A172 (cell line): ENCODE results near the gene ARHGAP28. TPM values are rescaled to one million over a fixed set of nuclear protein-coding genes. Genes with fewer than 3 reads are reported as not detected.
"Not testable (repeated sequence)": the region's sequence is repeated elsewhere in the genome, so short reads cannot be mapped to it uniquely, and the experiment has no call there.

Source experiments
- DNase-seq: peaks from one replicate; pipeline ENCODE4 v3.0.0-alpha.2; 2015; ENCODE audit warnings: low spot score
- total RNA-seq: library from RNA; depleted of rRNA; stranded (reverse); fragments of >200 nt; shearing (Covaris generic); gene quantifications from 2 replicates; pipeline ENCODE4 v1.2.3, GENCODE V29; 2014

ARHGAP28 gene
- total RNA-seq, 1 experiment from 2014 or later = 24.3 TPM

- DNase-seq = no peak
These were observed 44.3 kb downstream of the ARHGAP28 start for GRCh38 chr18:6773777-6774176.

- DNase-seq = no peak
These were observed 45.7 kb downstream of the ARHGAP28 start for GRCh38 chr18:6775237-6775636.

GRCh38 chr18:6775702-6776101, 46.2 kb downstream of the ARHGAP28 start:
- DNase-seq = no peak

- no peak for DNase-seq
These were observed 46.7 kb downstream of the ARHGAP28 start for GRCh38 chr18:6776188-6776587.

GRCh38 chr18:6777509-6777908, 48.0 kb downstream of the ARHGAP28 start:
- DNase-seq = no peak

- no peak for DNase-seq
These were observed 49.1 kb downstream of the ARHGAP28 start for GRCh38 chr18:6778459-6779247.

- DNase-seq = no peak
These were observed 51.7 kb downstream of the ARHGAP28 start for GRCh38 chr18:6781142-6781714.

GRCh38 chr18:6781796-6782195, 52.3 kb downstream of the ARHGAP28 start:
- peak; percentile 55 for DNase-seq

- no peak for DNase-seq
These were observed 53.3 kb downstream of the ARHGAP28 start for GRCh38 chr18:6782861-6783260.

- peak; percentile 10 for DNase-seq
These were observed 54.5 kb downstream of the ARHGAP28 start for GRCh38 chr18:6784046-6784445.

- no peak for DNase-seq
These were observed 55.5 kb downstream of the ARHGAP28 start for GRCh38 chr18:6785001-6785400.

GRCh38 chr18:6785411-6785810, 55.9 kb downstream of the ARHGAP28 start:
- DNase-seq = no peak

- DNase-seq = no peak
These were observed 62.9 kb downstream of the ARHGAP28 start for GRCh38 chr18:6792391-6792790.

- no peak for DNase-seq
These were observed 63.9 kb downstream of the ARHGAP28 start for GRCh38 chr18:6793455-6793854.

- DNase-seq = no peak
These were observed 64.5 kb downstream of the ARHGAP28 start for GRCh38 chr18:6793986-6794385.

GRCh38 chr18:6795307-6795706, 65.8 kb downstream of the ARHGAP28 start:
- no peak for DNase-seq

GRCh38 chr18:6796511-6796910, 67.0 kb downstream of the ARHGAP28 start:
- DNase-seq = no peak

GRCh38 chr18:6797171-6797570, 67.7 kb downstream of the ARHGAP28 start:
- DNase-seq = no peak

- no peak for DNase-seq
These were observed 69.4 kb downstream of the ARHGAP28 start for GRCh38 chr18:6798896-6799295.

GRCh38 chr18:6800309-6800708, 70.8 kb downstream of the ARHGAP28 start:
- DNase-seq = not testable (repeated sequence)

- DNase-seq = no peak
These were observed 78.2 kb downstream of the ARHGAP28 start for GRCh38 chr18:6807515-6808257.

- no peak for DNase-seq
These were observed 80.7 kb downstream of the ARHGAP28 start for GRCh38 chr18:6810191-6810590.

- no peak for DNase-seq
These were observed 82.3 kb downstream of the ARHGAP28 start for GRCh38 chr18:6811816-6812215.
